ENCODE measurements around the gene EIF1AX.

DNA sequence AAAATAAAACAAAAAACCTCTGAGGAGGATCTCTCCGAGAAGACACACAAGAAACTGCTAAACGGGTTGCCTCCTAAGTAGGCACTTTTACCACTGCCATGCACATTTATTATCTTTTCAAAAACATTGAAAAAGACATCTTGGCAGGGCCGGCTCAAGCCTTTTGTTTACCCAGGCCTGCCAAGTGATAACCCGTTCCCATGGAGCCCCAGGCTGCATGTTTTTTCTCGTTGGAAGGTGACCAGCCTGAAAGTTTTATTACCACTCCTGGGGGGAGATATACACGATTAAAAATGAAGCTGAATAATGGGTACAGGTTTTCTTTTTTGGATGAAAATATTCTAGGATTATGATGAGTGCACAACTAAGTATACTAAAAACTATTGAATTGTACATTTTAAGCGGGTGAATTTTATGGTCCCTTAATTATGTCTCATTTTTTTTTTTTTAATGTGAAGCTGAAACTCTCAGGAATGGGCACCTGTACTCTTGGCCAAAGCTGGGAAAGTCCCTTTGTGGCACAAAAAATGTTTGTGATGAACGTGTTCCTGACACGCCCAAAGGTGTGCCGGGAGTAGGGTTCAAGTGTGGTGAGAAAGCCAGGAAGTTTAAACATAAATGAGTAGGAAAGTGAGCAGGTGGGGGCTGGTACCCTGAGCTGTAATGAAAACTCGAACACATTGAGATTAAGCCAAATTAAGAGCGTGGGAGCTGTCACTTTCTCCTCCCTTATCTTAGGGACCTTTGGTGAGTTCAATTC, 23.4 kb downstream of the EIF1AX start:
- TF ChIP-seq EZH2 (IDR thresholded peaks at IDR 0.05) (no peak), POLR2AphosphoS5 (IDR thresholded peaks at IDR 0.05; ENCODE audit: borderline replicate concordance, low read depth, low read length) (no peak)
